ENCODE data around the gene HS3ST5.

DNA sequence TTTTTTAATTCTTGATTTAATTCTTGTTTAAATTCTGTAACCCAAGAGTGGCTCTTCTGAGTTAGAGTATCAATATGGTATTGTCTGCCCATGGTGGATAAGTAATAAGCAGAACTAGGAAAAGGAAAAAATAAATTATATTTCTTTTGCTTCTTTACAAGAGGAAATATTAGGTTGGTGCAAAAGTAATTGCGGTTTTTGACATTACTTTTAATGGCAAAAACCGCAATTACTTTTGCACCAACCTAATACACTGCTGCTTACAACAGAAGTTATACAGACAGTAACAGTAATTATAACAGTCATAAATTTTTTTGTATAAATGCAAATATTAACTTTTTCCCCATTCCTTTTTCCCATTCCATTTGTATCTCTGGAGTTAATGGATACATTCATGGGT, 65.6 kb downstream of the HS3ST5 start:
- TF ChIP-seq POLR2A (IDR thresholded peaks at IDR 0.05) (no peak), CTCF (IDR thresholded peaks at IDR 0.05) (no peak), POLR2AphosphoS5 (IDR thresholded peaks at IDR 0.05) (no peak)

Measured in suprapubic skin (tissue), 4 donors.